K562 (cell line): Measurements from ENCODE around the gene METRN. TPM values are rescaled to one million over a fixed set of nuclear protein-coding genes. Genes with fewer than 3 reads are reported as not detected.

Experiments used
- CBFA2T2 ChIP-seq: fragments of 450-650 bp; conservative IDR thresholded peaks from 2 replicates; pipeline ENCODE4 v1.6.1; 2017; ENCODE audit warnings: mild to moderate bottlenecking
- CHD4 ChIP-seq: fragments of 200-600 bp; sonication (generic); IDR thresholded peaks from 3 replicates; pipeline ENCODE4 v1.6.1; 2012; ENCODE audit warnings: low read depth, mild to moderate bottlenecking, mixed read lengths, low read length, inconsistent platforms; ENCODE audit not compliant: insufficient read depth, insufficient replicate concordance, poor library complexity, severe bottlenecking
- PBX2 ChIP-seq, 2 experiments: IDR thresholded peaks in 1 of 2; conservative IDR thresholded peaks in 1 of 2; 2 replicates each; pipeline ENCODE4 v1.6.1; 2016; ENCODE audit warnings: low read depth in 2 of 2, mild to moderate bottlenecking in 1 of 2, missing compliant biosample characterization in 1 of 2, missing genetic modification characterization in 1 of 2, moderate library complexity in 1 of 2
- PHF21A ChIP-seq: fragments of 450-650 bp; IDR thresholded peaks from 2 replicates; pipeline ENCODE4 v1.6.1; 2017; ENCODE audit warnings: low read depth, borderline replicate concordance
- SP1 ChIP-seq: sonication (generic); formaldehyde crosslinking; IDR thresholded peaks from 2 replicates; pipeline ENCODE4 v1.8.1; 2022; ENCODE audit warnings: mild to moderate bottlenecking, missing genetic modification reagents
- ZNF830 ChIP-seq: fragments of 250-450 bp; sonication (Bioruptor Pico); IDR thresholded peaks from 2 replicates; pipeline ENCODE4 v1.5.0; 2021; ENCODE audit warnings: mild to moderate bottlenecking
- polyA plus RNA-seq, 8 experiments: library from polyadenylated mRNA; depleted of rRNA in 4 of 8; stranded (reverse) in 5 of 8; unstranded in 3 of 8; fragments of >200 nt; fragmentation: Nextera tagmentation in 2 of 8; fragmentation: Illumina TruSeq in 1 of 8; extraction: Ambion mirVana in 2 of 8; extraction: Trizol in 1 of 8; gene quantifications; 2 replicates each; pipeline versions ENCODE4 v1.2.1 to v1.2.3, GENCODE V29; 2011 to 2014; ENCODE audit warnings: inconsistent platforms in 1 of 8, missing spikeins in 1 of 8
- total RNA-seq, 7 experiments: library from RNA; depleted of rRNA in 6 of 7; stranded (reverse); fragments of >200 nt in 6 of 7; fragmentation: Illumina TruSeq in 2 of 7; extraction: Trizol in 2 of 7; gene quantifications; 2 replicates each; pipeline versions ENCODE4 v1.2.1 to v1.2.3, GENCODE V29; 2011 to 2021; ENCODE audit warnings: low replicate concordance in 1 of 7
- TF ChIP-seq, protein P1 (sequence below): fragments of 200-800 bp; sonication (Bioruptor generic); IDR thresholded peaks from 2 replicates; pipeline ENCODE4 v1.6.1; 2016; ENCODE audit warnings: missing genetic modification characterization, missing compliant biosample characterization
- TF ChIP-seq, protein P2 (sequence below): fragments of 450-650 bp; IDR thresholded peaks from 2 replicates; pipeline ENCODE4 v1.6.1; 2017; ENCODE audit warnings: antibody characterized with exemption, mild to moderate bottlenecking
- TF ChIP-seq, protein P3 (sequence below): fragments of 450-650 bp; formaldehyde crosslinking; IDR thresholded peaks from 2 replicates; pipeline ENCODE4 v1.4.0; 2022; ENCODE audit warnings: mild to moderate bottlenecking, moderate library complexity
- TF ChIP-seq, protein P4 (sequence below): sonication (generic); formaldehyde crosslinking; IDR thresholded peaks from 2 replicates; pipeline ENCODE4 v1.8.1; 2022; ENCODE audit warnings: missing genetic modification reagents

Gene METRN
- total and polyA plus RNA-seq, 9 of the 15 experiments (the other 6 are each of a cell fraction or from before 2014, with no cell fraction given): 0.20 to 89.8 (median 15.4) TPM

- TF ChIP-seq, protein P1, sequence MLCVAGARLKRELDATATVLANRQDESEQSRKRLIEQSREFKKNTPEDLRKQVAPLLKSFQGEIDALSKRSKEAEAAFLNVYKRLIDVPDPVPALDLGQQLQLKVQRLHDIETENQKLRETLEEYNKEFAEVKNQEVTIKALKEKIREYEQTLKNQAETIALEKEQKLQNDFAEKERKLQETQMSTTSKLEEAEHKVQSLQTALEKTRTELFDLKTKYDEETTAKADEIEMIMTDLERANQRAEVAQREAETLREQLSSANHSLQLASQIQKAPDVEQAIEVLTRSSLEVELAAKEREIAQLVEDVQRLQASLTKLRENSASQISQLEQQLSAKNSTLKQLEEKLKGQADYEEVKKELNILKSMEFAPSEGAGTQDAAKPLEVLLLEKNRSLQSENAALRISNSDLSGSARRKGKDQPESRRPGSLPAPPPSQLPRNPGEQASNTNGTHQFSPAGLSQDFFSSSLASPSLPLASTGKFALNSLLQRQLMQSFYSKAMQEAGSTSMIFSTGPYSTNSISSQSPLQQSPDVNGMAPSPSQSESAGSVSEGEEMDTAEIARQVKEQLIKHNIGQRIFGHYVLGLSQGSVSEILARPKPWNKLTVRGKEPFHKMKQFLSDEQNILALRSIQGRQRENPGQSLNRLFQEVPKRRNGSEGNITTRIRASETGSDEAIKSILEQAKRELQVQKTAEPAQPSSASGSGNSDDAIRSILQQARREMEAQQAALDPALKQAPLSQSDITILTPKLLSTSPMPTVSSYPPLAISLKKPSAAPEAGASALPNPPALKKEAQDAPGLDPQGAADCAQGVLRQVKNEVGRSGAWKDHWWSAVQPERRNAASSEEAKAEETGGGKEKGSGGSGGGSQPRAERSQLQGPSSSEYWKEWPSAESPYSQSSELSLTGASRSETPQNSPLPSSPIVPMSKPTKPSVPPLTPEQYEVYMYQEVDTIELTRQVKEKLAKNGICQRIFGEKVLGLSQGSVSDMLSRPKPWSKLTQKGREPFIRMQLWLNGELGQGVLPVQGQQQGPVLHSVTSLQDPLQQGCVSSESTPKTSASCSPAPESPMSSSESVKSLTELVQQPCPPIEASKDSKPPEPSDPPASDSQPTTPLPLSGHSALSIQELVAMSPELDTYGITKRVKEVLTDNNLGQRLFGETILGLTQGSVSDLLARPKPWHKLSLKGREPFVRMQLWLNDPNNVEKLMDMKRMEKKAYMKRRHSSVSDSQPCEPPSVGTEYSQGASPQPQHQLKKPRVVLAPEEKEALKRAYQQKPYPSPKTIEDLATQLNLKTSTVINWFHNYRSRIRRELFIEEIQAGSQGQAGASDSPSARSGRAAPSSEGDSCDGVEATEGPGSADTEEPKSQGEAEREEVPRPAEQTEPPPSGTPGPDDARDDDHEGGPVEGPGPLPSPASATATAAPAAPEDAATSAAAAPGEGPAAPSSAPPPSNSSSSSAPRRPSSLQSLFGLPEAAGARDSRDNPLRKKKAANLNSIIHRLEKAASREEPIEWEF (CRISPR knock-in tag): no peak
- no peak for TF ChIP-seq CHD4
- TF ChIP-seq PBX2 (CRISPR knock-in tag; IDR thresholded peaks at IDR 0.05; ENCODE audit: low read depth): no peak
- no peak for TF ChIP-seq PBX2 (tag; conservative IDR thresholded peaks at IDR 0.05; ENCODE audit: low read depth)
- TF ChIP-seq, protein P2, sequence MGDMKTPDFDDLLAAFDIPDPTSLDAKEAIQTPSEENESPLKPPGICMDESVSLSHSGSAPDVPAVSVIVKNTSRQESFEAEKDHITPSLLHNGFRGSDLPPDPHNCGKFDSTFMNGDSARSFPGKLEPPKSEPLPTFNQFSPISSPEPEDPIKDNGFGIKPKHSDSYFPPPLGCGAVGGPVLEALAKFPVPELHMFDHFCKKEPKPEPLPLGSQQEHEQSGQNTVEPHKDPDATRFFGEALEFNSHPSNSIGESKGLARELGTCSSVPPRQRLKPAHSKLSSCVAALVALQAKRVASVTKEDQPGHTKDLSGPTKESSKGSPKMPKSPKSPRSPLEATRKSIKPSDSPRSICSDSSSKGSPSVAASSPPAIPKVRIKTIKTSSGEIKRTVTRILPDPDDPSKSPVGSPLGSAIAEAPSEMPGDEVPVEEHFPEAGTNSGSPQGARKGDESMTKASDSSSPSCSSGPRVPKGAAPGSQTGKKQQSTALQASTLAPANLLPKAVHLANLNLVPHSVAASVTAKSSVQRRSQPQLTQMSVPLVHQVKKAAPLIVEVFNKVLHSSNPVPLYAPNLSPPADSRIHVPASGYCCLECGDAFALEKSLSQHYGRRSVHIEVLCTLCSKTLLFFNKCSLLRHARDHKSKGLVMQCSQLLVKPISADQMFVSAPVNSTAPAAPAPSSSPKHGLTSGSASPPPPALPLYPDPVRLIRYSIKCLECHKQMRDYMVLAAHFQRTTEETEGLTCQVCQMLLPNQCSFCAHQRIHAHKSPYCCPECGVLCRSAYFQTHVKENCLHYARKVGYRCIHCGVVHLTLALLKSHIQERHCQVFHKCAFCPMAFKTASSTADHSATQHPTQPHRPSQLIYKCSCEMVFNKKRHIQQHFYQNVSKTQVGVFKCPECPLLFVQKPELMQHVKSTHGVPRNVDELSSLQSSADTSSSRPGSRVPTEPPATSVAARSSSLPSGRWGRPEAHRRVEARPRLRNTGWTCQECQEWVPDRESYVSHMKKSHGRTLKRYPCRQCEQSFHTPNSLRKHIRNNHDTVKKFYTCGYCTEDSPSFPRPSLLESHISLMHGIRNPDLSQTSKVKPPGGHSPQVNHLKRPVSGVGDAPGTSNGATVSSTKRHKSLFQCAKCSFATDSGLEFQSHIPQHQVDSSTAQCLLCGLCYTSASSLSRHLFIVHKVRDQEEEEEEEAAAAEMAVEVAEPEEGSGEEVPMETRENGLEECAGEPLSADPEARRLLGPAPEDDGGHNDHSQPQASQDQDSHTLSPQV: peak; percentile 81
- no peak for TF ChIP-seq SP1 (CRISPR knock-in tag)
- no peak for TF ChIP-seq CBFA2T2
- TF ChIP-seq, protein P3, sequence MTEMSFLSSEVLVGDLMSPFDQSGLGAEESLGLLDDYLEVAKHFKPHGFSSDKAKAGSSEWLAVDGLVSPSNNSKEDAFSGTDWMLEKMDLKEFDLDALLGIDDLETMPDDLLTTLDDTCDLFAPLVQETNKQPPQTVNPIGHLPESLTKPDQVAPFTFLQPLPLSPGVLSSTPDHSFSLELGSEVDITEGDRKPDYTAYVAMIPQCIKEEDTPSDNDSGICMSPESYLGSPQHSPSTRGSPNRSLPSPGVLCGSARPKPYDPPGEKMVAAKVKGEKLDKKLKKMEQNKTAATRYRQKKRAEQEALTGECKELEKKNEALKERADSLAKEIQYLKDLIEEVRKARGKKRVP (CRISPR knock-in tag): no peak
- no peak for TF ChIP-seq ZNF830 (CRISPR knock-in tag)
- TF ChIP-seq, protein P4, sequence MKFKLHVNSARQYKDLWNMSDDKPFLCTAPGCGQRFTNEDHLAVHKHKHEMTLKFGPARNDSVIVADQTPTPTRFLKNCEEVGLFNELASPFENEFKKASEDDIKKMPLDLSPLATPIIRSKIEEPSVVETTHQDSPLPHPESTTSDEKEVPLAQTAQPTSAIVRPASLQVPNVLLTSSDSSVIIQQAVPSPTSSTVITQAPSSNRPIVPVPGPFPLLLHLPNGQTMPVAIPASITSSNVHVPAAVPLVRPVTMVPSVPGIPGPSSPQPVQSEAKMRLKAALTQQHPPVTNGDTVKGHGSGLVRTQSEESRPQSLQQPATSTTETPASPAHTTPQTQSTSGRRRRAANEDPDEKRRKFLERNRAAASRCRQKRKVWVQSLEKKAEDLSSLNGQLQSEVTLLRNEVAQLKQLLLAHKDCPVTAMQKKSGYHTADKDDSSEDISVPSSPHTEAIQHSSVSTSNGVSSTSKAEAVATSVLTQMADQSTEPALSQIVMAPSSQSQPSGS (CRISPR knock-in tag): no peak
- TF ChIP-seq PHF21A: no peak
These were observed 47.0 kb upstream of the METRN start, which contains the start of gene RHOT2 (continued) for GRCh38 chr16:667780-668518.
